A549 (cell line): ENCODE data around the gene NAV2.

Source experiments
- BHLHE40 ChIP-seq: IDR thresholded peaks from 2 replicates; pipeline ENCODE4 v1.6.1; 2012; ENCODE audit warnings: low read depth, low read length, inconsistent platforms
- POLR2A ChIP-seq: IDR thresholded peaks from 2 replicates; pipeline ENCODE4 v1.6.1; 2012; ENCODE audit warnings: mild to moderate bottlenecking, low read length
- TF ChIP-seq, protein P1 (sequence below): fragments of >200 bp; sonication (Bioruptor Twin); formaldehyde crosslinking; IDR thresholded peaks from 3 replicates; pipeline ENCODE4 v1.5.1; 2016

- TF ChIP-seq POLR2A, result no peak
- no peak for TF ChIP-seq BHLHE40
- TF ChIP-seq, protein P1, sequence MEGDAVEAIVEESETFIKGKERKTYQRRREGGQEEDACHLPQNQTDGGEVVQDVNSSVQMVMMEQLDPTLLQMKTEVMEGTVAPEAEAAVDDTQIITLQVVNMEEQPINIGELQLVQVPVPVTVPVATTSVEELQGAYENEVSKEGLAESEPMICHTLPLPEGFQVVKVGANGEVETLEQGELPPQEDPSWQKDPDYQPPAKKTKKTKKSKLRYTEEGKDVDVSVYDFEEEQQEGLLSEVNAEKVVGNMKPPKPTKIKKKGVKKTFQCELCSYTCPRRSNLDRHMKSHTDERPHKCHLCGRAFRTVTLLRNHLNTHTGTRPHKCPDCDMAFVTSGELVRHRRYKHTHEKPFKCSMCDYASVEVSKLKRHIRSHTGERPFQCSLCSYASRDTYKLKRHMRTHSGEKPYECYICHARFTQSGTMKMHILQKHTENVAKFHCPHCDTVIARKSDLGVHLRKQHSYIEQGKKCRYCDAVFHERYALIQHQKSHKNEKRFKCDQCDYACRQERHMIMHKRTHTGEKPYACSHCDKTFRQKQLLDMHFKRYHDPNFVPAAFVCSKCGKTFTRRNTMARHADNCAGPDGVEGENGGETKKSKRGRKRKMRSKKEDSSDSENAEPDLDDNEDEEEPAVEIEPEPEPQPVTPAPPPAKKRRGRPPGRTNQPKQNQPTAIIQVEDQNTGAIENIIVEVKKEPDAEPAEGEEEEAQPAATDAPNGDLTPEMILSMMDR, result no peak
Measured at GRCh38 chr11:20002312-20003216, 289.9 kb downstream of the NAV2 start.
